D721Med (cell line): Measurements from ENCODE around the gene CELSR3.

Experiments used
- DNase-seq: peaks from one replicate; pipeline ENCODE4 v3.0.0; 2011; ENCODE audit warnings: low spot score; ENCODE audit not compliant: insufficient read length
- FAIRE-seq: peaks from 2 replicates; lab custom pipeline; 2011; peaks lifted over from hg19 to GRCh38; lab: Jason Lieb, UNC
- CTCF ChIP-seq: IDR thresholded peaks from 2 replicates; pipeline ENCODE4 v1.5.1; 2012; ENCODE audit warnings: mild to moderate bottlenecking, control low read depth; ENCODE audit not compliant: insufficient read depth; ENCODE audit errors: missing control alignments

Gene CELSR3

GRCh38 chr3:48661501-48662144 lies 1.1 kb downstream of the CELSR3 start:
- no peak for TF ChIP-seq CTCF
- DNase-seq (no peak), FAIRE-seq (no peak)

- DNase-seq (no peak), FAIRE-seq (no peak)
- TF ChIP-seq CTCF: no peak
These were observed 1.8 kb downstream of the CELSR3 start for GRCh38 chr3:48660800-48661400.

GRCh38 chr3:48656841-48657281 lies 5.8 kb downstream of the CELSR3 start:
- FAIRE-seq (no peak), DNase-seq (no peak)
- TF ChIP-seq CTCF: no peak

- no peak for FAIRE-seq
- no peak for TF ChIP-seq CTCF
These were observed 6.4 kb downstream of the CELSR3 start for GRCh38 chr3:48656061-48656840.

GRCh38 chr3:48655606-48656005 lies 7.1 kb downstream of the CELSR3 start:
- no peak for TF ChIP-seq CTCF
- FAIRE-seq (no peak), DNase-seq (no peak)

More at GRCh38 chr3:48656061-48656840, 6.4 kb downstream of the CELSR3 start:
- no peak for DNase-seq

- no peak for DNase-seq
- TF ChIP-seq CTCF: no peak
These were observed 7.6 kb downstream of the CELSR3 start for GRCh38 chr3:48655063-48655462.

More at GRCh38 chr3:48655063-48655462, 7.6 kb downstream of the CELSR3 start:
- no peak for FAIRE-seq
